NCI-H2227 (cell line): Measurements from ENCODE around the gene SLC4A11.
"Not testable (repeated sequence)": the region's sequence is repeated elsewhere in the genome, so short reads cannot be mapped to it uniquely, and the experiment has no call there.

Source experiments
- DNase-seq: peaks from one replicate; lab custom pipeline; 2025; ENCODE audit not compliant: unreplicated experiment; lab: John Stamatoyannopoulos, UW

Gene SLC4A11

DNA sequence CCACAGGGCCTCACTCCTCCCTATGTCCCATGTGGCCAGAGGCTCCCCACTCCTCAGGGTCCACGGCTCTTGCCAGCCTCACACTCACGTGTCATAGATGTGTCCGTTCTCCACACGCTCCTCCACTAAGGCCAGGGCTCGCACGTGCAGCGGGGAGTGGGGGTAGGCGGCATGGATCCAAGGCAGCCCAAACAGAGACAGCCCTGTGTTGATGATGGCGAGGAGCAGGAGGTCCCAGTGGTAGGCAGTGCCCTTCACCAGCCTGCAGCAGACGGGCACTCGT is 10.3 kb downstream of the SLC4A11 start:
- DNase-seq, result no peak

DNA sequence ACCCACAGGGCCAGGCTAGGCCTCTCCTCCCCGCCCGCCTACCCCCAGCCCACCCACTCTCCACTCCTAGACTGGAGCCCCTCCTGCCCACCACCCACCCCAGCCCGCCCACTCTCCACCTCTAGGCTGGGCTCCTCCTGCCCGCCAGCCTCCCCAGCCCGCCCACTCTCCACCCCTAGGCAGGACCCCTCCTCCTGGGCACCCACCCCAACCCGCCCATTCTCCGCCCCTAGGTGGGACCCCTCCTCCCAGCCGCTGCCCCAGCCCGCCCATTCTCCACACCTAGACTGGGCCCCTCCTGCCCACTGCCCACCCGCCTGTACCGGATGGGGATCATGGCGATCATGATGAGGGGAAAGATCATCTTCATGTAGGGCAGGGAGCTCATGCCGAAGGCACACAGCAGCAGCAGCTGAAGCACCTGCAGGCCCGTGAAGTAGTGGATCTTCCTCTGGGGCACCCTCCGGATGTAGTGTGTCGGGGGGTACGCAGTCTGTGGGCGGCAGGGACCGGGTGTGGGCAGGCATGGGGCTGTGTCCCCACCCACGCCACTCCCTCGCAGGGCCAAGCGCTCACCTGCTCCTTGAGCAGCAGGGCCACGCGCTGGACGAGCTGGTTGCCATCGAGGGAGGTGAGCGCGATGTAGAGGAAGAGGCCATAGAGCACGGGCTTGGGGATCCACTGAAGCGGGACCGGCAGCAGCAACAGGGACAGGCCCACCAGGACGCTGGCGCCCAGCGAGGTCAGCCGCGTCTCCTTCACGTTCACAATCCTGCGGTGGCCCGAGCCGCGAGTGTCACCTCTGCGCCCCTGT is 10.8 kb downstream of the SLC4A11 start:
- no peak for DNase-seq

DNA sequence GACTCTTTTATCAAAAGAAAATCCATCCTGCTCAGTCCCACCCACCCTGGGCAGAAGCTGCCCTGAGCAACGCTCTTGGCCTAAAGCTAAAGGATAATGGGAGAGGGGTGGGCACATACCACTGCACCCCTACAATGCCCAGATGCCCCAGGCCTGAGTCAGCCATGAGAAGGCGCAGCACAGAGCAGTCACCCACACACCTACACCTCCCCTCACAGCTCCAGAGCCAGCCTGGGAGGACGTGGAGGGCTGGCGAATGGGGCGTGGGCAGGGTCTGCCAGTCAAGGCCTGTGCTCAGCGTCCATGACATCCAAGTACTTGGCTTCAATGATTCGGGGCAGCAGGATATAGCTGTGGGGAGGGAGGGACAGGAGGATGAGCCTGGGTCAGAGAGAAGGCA is 11.5 kb downstream of the SLC4A11 start:
- DNase-seq, result no peak

DNA sequence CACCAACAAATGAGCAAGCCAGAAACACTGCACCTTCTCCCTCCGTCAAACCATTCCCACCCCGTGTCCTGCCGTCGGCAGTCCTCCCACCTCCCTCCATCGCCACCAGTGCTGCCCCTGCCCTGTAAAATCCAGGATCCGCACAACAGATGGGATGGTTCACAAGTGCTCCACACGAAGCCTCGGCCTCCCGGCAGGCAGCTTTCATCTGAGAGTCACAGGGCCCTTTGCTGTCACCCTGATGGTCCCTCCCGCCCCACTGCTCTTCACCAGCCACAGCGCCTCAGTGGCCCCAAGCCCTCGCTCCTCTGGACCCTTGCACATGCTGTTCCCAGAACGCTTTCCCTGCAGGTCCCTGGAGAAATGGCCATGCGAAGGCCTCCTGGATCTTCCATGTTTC is 12.1 kb downstream of the SLC4A11 start:
- no peak for DNase-seq

DNA sequence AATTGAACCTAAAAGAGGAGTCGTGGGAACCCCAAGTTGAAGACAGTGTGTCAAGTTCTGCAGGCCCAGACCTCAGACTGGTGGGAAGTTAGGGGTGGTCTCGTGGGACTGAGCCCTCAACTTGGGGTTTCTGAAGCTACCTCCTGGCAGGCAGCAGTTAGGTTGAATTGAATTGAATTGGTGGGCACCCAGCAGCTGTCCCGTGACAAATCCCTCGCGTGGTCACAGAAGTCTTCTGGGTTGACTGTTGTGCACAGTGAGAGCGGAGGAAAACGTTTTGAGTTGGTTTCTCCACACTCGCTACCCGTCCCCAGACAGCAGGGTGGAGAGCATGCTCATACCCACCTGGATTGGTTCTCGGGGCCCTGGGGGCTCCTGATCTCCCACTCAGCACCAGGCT is 12.9 kb downstream of the SLC4A11 start:
- DNase-seq, result no peak

DNA sequence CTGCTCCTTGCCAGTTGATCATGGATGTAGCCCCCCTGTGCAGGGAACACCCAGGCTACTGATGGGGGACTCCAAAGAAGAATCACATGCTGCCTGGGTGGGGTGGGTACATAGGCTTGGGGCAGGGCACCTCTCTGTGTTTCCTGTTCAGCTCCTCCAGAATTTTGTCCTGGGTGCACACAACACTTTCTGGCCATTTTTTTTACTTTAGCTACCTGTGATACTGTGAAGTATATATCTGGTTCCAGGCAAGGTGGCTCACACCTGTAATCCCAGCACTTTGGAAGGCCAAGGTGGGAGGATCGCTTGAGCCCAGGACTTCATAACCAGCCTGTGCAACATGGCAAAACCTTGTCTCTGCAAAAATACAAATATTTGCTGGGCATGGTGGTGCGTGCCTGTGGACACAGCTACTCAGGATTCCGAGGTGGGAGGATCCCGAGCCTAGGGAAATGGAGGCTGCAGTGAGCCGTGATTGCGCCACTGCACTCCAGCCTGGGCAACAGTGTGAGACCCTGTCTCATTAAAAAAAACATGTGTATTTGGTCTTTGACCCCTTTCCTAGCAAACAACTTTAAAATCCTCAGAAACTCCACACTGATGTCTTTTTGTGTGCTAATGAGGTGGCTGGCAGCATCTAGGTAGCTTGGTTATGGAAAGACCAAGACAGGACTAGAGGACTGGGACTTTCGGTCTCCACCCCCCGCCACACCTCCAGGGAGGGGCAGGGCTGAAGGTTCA is 14.1 kb downstream of the SLC4A11 start:
- DNase-seq, result no peak

DNA sequence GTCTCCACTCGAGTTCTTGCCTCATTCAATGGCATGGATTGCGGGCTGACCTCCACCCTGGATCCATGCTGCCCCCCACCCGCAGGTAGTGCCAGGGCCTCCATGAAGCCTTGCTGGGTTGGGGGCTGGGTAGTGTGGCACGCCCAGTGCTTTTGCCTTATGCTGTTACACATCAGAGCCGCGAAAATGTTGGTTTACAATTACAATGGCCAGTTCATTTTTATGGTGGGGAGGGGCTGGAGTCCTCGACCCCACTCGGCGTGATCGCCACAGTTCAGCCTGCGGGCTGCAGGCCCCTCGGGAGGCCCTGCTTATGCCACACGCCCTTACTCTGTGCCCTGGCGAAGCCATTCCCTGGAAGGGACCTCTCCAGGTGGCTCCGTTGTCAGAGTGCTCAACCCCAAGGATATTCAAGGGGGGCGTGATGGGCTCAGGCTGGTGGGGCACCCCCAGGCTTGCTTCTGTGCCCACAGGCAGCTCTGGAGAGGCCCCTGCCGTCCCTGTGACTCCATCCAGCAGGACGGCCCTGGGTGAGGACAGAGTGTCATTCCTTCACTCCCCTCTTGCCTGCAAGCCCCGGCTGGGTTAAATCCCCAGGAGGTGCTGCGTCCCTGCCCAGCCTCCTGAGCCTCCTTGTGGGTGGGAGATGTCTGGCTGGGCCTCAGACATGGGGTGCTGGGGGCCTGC is 14.9 kb downstream of the SLC4A11 start:
- DNase-seq, result no peak

DNA sequence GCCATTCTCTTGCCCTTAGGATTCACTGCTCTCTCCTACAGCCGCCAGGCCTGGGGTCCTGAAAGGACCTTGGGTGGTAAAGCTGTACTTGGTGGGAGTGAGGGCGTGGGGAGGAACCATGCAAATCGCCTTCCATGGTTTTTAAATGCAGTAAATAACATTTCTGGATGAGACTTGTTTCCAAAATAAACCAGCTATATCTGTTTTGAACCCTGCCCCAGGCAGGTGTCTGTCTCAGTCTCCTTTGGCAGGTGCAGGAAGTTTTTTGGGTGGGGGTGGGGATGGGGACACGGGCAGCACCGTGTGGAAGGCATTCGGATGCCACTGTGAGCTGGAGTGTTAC is 15.4 kb downstream of the SLC4A11 start:
- DNase-seq, result no peak

DNA sequence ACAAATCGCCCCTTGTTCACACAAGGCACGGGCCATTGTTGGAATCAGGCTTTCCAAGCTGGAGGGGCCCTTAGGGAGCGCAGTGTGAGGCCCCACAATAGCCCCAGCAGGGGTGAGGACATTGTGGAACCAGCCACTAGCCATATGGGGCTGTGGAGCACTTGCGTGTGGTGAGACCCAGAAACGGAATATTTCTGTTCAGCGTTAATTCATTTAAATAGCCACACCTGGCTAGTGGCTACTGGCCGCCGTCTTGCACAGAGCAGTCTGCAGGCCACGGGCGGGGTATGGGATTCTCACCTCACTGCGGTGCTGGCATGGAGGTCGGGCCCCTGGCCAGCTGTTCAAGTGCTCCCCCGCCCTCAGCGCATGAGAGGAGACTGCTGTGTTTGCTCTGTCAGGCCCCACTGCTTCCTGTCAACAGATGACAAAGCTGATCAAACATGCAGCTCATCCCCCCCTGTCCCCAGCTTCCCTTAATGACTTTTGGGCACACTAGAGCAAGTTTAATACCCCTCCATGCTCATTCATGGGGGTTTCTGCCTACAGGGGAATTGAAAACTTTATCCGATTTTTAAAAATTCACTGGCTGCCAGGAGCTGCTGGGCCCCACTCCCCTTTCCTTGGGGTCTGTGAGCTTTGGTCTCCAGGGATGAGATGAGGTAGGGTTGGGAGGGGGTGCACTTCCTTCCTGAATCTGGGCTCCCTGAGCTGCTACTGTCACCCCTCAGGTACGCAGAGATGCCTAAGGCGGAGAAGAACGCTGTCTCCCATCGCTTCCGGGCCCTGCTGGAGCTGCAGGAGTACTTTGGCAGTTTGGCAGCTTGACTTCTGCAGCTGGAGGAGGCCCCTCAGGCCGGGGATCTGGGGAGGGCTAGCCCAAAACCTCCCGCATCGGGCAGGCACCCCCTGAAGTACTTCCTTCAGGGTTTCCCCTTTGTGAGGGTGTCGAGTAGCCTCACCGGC is 16.1 kb downstream of the SLC4A11 start:
- DNase-seq, result no peak

DNA sequence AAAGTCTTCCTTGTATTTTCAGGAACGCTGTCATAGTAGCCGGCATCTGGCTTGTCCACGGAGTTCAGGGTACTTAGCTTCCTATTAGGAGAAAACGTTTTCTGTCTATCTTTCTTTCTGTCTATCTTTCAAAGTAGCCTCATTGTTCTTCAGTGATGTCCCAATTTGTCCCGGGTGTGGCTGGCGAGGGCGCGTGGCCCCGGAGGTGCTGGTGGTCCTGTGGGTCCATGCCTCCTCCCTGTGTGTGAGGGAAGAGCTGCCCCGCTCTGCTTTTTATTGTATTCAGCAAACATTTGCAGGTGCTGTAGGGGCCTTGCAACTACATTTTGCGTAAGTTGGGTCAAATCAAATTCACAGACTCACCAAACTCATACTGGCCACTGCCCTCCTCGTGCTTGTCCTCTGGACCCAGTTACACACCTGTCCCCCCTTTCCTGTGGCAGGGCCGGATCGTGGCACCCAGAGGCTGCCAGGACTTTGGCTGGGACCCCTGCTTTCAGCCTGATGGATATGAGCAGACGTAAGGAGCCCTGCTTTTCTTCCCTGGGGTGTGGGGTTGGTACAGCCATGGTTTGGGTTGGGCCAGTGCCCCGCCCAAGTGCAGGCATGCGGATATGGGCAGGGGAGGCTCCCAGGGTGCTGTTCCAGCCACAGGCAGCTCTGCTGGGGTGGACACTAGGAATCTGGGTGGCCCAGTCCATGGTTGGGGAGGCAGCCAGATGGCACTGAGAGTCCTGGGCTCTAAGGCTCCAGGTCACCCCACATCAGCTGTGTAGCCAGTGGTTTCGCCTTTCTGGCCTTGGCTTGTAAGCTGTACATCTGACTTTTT is 17.4 kb downstream of the SLC4A11 start:
- DNase-seq, result no peak

DNA sequence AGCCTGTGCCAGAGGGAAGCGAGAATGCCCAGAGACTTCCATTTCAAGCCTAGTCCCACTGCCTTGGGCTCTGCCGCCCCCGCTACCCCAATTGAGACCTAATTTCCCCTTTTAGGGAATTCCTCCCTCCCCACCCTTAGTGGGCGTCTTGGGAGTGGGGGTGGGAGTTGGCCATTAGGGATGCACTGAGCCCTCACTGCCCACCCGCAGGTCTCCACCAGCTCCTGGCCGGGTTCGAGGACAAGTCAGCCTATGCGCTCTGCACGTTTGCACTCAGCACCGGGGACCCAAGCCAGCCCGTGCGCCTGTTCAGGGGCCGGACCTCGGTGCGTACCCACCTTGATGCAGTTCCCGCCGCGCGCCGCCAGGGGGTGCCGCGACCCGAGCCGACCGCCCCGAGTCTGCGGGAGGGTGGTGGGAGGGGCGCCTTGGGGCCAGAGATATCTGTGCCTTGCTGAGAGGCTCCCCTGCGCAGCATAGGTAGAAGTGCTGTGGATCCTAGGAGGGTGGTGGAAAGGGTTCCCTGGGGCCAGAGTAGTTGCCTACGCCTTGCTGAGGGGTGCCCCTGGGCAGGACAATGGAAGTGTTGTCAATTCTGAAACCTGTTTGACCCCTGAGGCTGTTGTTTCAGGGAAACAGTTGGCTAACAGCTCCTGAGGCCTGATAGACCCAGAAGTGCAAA is 20.5 kb downstream of the SLC4A11 start:
- DNase-seq, result peak; percentile 70

DNA sequence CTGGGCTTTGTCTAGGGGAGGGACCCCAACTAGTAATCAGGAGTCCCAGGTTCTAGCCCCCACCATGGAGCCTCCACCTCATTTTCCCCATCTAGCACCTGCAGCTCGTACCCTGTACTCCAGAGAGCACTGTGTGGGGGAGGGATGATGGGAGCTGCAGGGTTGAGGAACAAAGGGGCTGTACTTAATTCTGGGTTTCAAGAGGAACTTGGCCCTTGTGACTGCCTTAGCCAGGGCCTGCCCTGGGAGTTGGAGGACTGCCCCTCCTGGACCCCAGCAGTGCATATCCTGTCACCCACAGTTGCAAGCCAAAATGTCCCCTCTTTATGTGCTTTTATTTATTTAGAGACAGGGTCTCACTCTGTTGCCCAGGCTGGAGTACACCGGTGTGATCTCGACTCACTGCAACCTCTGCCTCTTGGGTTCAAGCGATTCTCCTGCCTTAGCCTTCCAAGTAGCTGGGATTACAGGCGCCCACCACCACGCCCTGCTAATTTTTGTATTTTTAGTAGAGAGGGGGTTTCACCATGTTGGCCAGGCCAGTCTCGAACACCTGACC is 23.6 kb downstream of the SLC4A11 start:
- DNase-seq, result not testable (repeated sequence)

DNA sequence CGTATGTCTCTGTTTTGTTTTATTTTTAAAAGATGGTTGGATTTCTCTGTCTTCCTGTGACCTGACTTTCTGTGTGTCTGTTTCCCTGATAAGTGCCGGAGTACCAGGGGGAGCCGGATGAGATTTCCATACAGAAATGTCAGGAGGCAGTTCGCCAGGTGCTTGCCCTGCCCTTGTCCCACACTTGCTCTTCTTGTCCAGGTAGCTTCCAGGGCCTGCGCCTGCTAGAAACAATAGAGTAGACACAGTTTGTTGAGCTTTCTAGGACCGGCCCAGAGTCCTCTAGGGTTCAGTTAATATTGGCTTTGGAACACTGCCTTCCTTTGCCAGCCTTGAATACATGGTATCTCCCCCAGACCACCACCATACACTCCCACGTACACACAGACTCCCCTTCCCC is 25.8 kb downstream of the SLC4A11 start:
- DNase-seq, result no peak

DNA sequence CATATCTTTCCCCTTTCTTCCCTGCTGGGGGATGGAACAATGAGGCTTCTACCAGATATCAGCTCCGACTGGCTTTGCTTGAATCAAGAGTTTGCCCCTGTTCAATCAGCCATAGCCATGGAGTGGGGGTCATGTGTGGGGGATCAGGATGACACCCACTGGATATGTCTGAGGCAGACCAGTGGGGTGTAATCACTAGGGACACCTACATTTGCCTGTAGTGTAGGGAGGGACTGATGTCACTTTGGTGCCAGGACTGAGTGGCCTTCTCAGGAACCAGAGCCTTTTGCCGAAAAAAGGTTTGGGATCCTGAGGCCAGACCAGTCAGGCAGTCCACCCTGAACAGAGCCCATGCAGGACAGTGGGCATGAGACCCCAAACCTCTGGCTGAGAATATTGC is 28.6 kb downstream of the SLC4A11 start:
- DNase-seq, result no peak

DNA sequence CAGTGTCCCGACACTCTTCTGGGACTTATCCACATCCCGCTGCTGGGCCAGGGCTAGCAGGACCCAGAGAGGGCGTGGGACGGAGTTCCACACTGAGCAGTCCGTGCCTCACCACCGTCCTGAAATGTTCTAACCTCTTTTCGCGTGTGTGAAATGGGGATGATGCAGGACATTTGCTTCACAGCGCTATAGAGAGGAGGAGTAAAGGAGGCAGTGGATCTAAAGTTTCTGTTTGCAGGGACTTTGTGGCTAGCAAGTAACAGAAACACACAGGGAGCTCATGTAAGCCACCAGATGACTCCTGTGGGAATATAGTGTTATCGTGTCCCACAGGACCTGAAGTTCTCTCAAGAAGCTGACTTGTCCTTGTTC is 29.1 kb downstream of the SLC4A11 start:
- no peak for DNase-seq

DNA sequence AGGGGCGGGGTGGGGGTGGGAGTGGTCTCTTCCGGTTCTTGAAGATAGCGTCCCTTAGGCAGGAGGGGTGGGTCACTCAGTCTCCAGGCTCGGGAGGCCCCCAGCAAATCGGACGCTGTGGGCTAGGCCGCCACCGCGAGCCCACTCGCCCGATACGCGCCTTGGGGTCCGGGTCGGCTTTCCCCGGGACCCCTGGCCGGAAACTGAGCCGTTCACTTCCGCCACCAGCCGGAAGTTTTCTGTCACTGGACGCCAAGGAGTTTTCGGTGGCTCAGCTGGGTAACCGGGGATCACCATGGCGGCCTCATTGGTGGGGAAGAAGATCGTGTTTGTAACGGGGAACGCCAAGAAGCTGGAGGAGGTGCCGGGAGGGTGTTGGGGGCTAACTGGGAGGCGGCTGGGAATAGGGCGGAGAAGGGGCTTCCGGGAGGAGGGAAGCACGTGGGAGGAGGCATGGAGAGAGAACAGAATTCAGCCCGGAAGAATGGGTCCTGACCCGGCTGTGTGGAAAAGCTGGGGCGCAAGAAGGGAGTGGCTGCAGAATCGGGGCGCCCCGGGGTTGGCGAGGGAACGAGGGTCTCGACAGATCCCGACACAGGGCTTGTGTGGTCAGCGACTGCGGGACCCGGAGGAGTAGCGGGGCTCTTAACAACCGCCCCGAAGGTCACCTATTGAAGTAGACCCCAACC is 29.6 kb downstream of the SLC4A11 start, which contains the start of gene ITPA:
Gene ITPA, plus strand, starts transcription at position 242 of the 689 bp plus-strand sequence. Its CDS starts 54 bp downstream, at position 296.
- DNase-seq, result peak; percentile 64

DNA sequence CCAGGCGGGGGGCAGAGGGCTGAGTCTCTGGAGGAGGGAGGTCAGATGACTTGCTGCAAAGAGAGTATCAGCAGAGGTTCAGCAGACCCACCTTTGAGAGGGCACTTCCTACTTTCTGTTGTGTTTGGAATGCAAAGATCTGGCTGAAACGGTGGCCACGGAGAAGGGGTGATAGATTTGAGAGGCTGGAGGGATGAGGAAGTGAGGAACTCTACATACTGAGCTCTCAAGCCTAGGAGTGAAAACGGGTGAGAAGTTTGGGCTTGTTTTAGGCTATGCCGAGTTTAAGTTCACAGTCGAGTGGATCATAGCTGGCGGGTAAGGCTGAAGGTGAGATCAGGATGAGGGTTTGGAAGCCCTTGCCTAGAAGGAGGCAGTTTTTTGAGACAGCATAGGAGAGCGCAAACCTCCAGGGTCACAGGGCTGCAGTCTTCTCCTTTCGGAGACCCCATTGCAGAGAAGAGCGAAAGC is 30.2 kb downstream of the SLC4A11 start:
- no peak for DNase-seq

DNA sequence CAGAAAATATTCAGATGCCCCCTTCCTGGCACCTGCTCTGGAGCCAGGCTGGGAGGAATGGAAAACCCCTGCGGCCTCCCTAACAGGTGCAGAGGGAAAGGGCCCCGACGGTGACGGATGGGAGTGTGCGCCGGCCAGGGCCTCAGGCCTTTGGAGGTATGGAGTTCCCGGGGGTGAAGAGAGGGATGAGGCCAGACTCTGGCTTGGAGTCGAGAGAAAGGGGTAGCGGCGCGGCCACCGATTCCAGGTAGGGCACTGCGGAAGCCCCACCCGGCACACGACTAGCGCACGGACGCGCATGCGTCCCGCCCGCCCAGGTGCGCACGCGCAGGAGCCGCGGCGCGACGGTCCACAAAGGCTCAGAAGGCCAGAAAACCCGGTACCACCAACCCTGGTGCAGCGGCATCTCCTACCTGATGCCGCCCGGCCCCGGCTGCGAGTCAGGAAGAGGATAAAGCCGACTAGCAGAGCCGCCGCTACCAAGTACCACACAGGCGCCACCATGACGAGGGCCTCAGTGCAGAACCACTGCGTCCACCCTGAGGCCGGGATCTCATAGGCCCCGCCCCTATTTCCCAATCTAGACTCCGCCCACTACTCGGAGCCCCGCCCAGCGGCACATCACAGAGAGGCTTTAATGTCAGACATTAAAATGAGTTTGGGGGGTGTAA is 34.7 kb downstream of the SLC4A11 start, which contains the start of gene DDRGK1:
Gene DDRGK1, minus strand, starts transcription at position 559 of the 671 bp plus-strand sequence. Its CDS starts 55 bp downstream, at position 504.
- DNase-seq, result peak; percentile 91
